Measurements from ENCODE around the gene COL15A1. TPM values are rescaled to one million over a fixed set of nuclear protein-coding genes. Genes with fewer than 3 reads are reported as not detected.

Gene COL15A1
- total RNA-seq, 4 donors from 2014 or later, result 4.0 to 7.8 (median 6.8) TPM

- Histone ChIP-seq H3K9me3 (no peaks in the 10 kb centered on the region), H3K27ac (no peak overlapping the region), H3K4me3 (no peak overlapping the region), H3K27me3 (no peaks in the 10 kb centered on the region), H3K4me1 (peaks cover 17 to 22% of the 10 kb centered on the region in 2 donors), H3K36me3 (no peaks in the 10 kb centered on the region)
- TF ChIP-seq CTCF (IDR thresholded peaks at IDR 0.05 in 4 of 5, conservative IDR thresholded peaks at IDR 0.05 in 1 of 5) (no peak), POLR2A (IDR thresholded peaks at IDR 0.05) (no peak)
- no peak for ATAC-seq
- in situ Hi-C loops (cut with MboI; ENCODE audit: low sequenced_read_pairs in 4 of 4) (no loop called here), intact Hi-C loops (cut with DNase I; ENCODE audit: low total_unique reads) (loop anchor here (10.0 kb wide), 3 partner anchors 253 to 713 kb away; partner anchors contain the start of gene ANKS6)
- DNase-seq, result no peak
Observed at GRCh38 chr9:99101812-99102211, 158.1 kb downstream of the COL15A1 start.

DNA sequence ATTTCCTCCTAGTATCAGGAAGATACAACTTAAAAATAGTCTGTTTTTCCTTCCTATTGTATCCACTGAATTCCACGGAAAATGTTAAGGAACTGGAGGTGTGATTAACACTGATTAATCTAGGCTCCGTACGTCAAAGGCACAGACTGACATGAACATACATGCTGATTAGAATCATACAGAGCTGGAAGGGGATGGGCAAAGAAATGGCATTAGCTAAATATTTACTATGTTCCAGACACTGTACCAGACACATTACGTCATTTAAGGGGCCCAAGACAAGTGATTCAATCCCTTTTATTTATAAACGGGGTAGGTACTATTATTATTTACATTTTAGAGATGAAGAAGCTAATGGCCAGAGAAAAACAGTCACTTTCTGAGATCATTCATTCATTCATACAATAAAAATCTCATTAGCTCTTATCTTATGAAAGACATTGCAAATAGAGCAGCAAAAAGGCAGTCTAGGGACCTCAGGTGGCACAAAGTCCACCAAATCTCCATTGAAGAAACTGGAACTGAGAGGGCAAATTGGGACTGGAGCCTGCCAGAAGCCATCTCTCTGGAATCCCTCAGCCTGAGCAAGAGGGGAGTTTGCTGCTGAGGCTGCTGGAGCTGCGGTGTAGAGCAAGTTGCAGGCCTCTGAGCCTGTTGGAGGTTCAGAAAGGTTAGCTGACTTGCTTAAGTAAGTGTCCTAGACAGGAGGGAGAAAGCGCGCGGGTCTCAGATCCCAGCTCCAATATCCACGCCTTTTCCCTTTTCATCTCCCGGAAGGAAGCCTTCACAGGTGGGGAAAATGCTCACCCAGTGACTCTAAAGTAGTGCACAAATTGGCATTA, 159.6 kb downstream of the COL15A1 start:
- H3K4me3 ChIP-seq, result peak overlapping the region in 1 of 4 donors; percentile 86
- no peaks in the 10 kb centered on the region for H3K36me3 ChIP-seq
- peak overlapping the region; percentile 80 to 90 (median 88) for H3K27ac ChIP-seq
- in situ Hi-C loops (cut with MboI; ENCODE audit: low sequenced_read_pairs in 4 of 4) (no loop called here), intact Hi-C loops (cut with DNase I; ENCODE audit: low total_unique reads) (loop anchor here (10.0 kb wide), 3 partner anchors 252 to 712 kb away; partner anchors contain the start of gene ANKS6)
- H3K9me3 ChIP-seq, result no peaks in the 10 kb centered on the region
- no peaks in the 10 kb centered on the region for H3K27me3 ChIP-seq
- H3K4me1 ChIP-seq, result peaks cover 31 to 36% of the 10 kb centered on the region in 2 donors
- TF ChIP-seq CTCF (IDR thresholded peaks at IDR 0.05 in 4 of 5, conservative IDR thresholded peaks at IDR 0.05 in 1 of 5) (no peak), POLR2A (IDR thresholded peaks at IDR 0.05) (no peak)
- no peak for ATAC-seq
- no peak for DNase-seq

DNA sequence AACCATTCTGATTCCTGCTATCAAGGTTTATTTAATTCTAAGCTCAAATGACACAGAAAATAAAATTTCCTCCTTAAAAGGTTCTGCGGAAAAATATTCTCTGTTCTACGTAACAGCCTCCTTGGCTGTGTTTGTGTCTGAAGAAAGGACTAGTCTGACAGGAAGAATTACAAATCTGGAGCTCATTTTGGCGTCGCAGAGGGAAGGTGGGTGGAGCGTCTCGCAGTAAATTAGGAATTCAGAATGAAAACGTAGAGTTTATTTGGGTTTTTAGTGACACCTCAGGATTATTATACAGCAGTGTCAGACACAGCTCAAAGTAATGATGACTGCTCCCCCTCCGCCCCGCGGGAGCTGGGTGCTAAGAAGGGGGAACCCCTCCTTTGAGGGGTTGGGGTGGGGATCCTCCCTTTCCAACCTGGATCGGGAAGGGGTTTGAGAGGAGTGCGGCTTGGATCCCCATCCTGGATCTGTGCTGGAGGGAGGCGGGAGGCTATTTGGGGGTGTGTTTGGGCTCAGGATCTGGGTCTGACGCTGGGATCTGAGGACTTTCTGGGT, 160.3 kb downstream of the COL15A1 start:
- no peak for DNase-seq
- H3K36me3 ChIP-seq, result no peaks in the 10 kb centered on the region
- H3K4me1 ChIP-seq, result peaks cover 38 to 43% of the 10 kb centered on the region in 2 donors
- H3K4me3 ChIP-seq, result peak overlapping the region; percentile 73 to 86 (median 85)
- peak in 1 of 2 donors; percentile 2 for ATAC-seq
- no peaks in the 10 kb centered on the region for H3K9me3 ChIP-seq
- H3K27me3 ChIP-seq, result no peaks in the 10 kb centered on the region
- in situ Hi-C loops (cut with MboI; ENCODE audit: low sequenced_read_pairs in 4 of 4) (no loop called here), intact Hi-C loops (cut with DNase I; ENCODE audit: low total_unique reads) (loop anchor here (2.0 to 10.0 kb wide), 4 partner anchors 37 to 711 kb away; partner anchors contain the start of gene ANKS6)
- no peak for TF ChIP-seq POLR2A (IDR thresholded peaks at IDR 0.05)
- TF ChIP-seq CTCF (IDR thresholded peaks at IDR 0.05 in 4 of 5, conservative IDR thresholded peaks at IDR 0.05 in 1 of 5), result no peak
- H3K27ac ChIP-seq, result peak overlapping the region; percentile 80 to 90 (median 88)

- Histone ChIP-seq H3K36me3 (no peaks in the 10 kb centered on the region), H3K4me3 (peak within 1 kb of the TSS; percentile 73 to 97 (median 86)), H3K9me3 (no peaks in the 10 kb centered on the region), H3K27me3 (no peaks in the 10 kb centered on the region), H3K27ac (peak within 1 kb of the TSS; percentile 80 to 91 (median 88)), H3K4me1 (peaks cover 39 to 50% of the 10 kb centered on the region in 2 donors)
- intact Hi-C loops (cut with DNase I; ENCODE audit: low total_unique reads), result loop anchor here (2.0 to 10.0 kb wide), 5 partner anchors 36 to 710 kb away; partner anchors contain the start of genes ALG2, ANKS6 and SEC61B
- peak; percentile 87 to 91 for DNase-seq
- in situ Hi-C loops (cut with MboI; ENCODE audit: low sequenced_read_pairs in 4 of 4), result no loop called here
- peak; percentile 86 to 89 for ATAC-seq
- TF ChIP-seq CTCF (IDR thresholded peaks at IDR 0.05 in 4 of 5, conservative IDR thresholded peaks at IDR 0.05 in 1 of 5) (no peak), POLR2A (IDR thresholded peaks at IDR 0.05) (peak; percentile 94 to 98)
Observed at GRCh38 chr9:99104459-99105151, 160.9 kb downstream of the COL15A1 start, which contains the start of gene TGFBR1. Gene TGFBR1, plus strand, starts transcription at chr9:99105113. Its CDS starts 93 bp downstream, at chr9:99105206.

All from gastrocnemius medialis (tissue), 4 donors.